Lower leg skin (tissue), 4 donors: ENCODE data around the gene SORL1. TPM values are rescaled to one million over a fixed set of nuclear protein-coding genes. Genes with fewer than 3 reads are reported as not detected.

Experiments used
- DNase-seq, 2 donors: peaks; one replicate each; pipeline ENCODE4 v3.0.0-alpha.2; 2019; ENCODE audit warnings: low spot score in 2 of 2
- H3K4me3 ChIP-seq: fragments of 200-600 bp; sonication (generic); 2 replicates; pipeline ENCODE4 v1.5.1; 2017; ENCODE audit warnings: mild to moderate bottlenecking, low read depth; ENCODE audit not compliant: poor library complexity, severe bottlenecking
- CTCF ChIP-seq, 3 donors: fragments of 450-650 bp; IDR thresholded peaks; one replicate each; pipeline ENCODE4 v1.5.1; 2016; ENCODE audit warnings: antibody characterized with exemption in 3 of 3, mild to moderate bottlenecking in 3 of 3, moderate library complexity in 2 of 3
- POLR2A ChIP-seq, 2 donors: fragments of 450-650 bp; IDR thresholded peaks; one replicate each; pipeline ENCODE4 v1.6.1; 2016 to 2017; ENCODE audit warnings: antibody characterized with exemption in 2 of 2, mild to moderate bottlenecking in 1 of 2, moderate library complexity in 1 of 2
- WGBS, 2 donors: methylation state at CpG; one replicate each; pipeline ENCODE4 v1.1.5; 2018; 5-methylcytosine and 5-hydroxymethylcytosine counted together
- intact Hi-C: fragments of 100-400 bp; cut with DNase I; formaldehyde crosslinking; loops from one replicate; pipeline ENCODE4 v1.15.0; 2023; ENCODE audit warnings: low total_unique reads
- total RNA-seq, 4 donors: library from RNA; depleted of rRNA; stranded (reverse); fragments of >200 nt; gene quantifications; one replicate each; pipeline ENCODE4 v1.1.0, GENCODE V29; 2016

The SORL1 gene
- total RNA-seq, 4 donors from 2014 or later: 12.5 to 21.8 (median 14.7) TPM

GRCh38 chr11:121681550-121682268, 229.6 kb downstream of the SORL1 start:
- TF ChIP-seq POLR2A (IDR thresholded peaks at IDR 0.05) (no peak), CTCF (IDR thresholded peaks at IDR 0.05) (no peak)
- WGBS, 2 donors: 49 to 50% methylated on average over 1 of the region's 1 CpG
- no peak overlapping the region for H3K4me3 ChIP-seq
- intact Hi-C loops: no loop called here
- no peak for DNase-seq

Other genes starting within 250 kb of the SORL1 start
- gene SC5D, start 159.5 kb upstream of the SORL1 start, total RNA-seq: 10 to 100 TPM; 13.6 to 36.2 (median 33.4) TPM